D721Med (cell line): ENCODE data around the gene IGSF9B.

Experiments used
- DNase-seq: peaks from one replicate; pipeline ENCODE4 v3.0.0; 2011; ENCODE audit warnings: low spot score; ENCODE audit not compliant: insufficient read length
- FAIRE-seq: peaks from 2 replicates; lab custom pipeline; 2011; peaks lifted over from hg19 to GRCh38; lab: Jason Lieb, UNC
- TF ChIP-seq, protein P1 (sequence below): IDR thresholded peaks from 2 replicates; pipeline ENCODE4 v1.5.1; 2012; ENCODE audit warnings: mild to moderate bottlenecking, control low read depth; ENCODE audit not compliant: insufficient read depth; ENCODE audit errors: missing control alignments

The IGSF9B gene

DNA sequence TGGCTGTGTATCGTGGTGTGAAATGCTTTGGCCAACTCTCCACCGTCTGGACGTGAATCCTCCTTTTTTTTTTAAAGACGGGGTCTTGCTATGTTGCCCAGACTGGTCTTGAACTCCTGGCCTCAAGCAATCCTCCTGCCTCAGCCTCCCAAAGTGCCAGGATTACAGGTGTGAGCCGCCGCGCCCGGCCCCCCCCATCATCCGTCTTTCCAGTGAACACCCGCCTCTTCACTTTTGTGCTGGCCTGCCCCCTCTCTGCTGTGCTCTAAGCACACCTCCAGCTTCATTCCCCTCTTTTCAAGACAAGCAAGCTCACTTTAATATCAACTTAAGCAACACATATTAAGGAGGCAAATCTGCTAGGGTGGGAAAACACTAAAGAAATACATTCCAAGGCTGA lies 35.3 kb downstream of the IGSF9B start:
- no peak for FAIRE-seq
- TF ChIP-seq, protein P1, sequence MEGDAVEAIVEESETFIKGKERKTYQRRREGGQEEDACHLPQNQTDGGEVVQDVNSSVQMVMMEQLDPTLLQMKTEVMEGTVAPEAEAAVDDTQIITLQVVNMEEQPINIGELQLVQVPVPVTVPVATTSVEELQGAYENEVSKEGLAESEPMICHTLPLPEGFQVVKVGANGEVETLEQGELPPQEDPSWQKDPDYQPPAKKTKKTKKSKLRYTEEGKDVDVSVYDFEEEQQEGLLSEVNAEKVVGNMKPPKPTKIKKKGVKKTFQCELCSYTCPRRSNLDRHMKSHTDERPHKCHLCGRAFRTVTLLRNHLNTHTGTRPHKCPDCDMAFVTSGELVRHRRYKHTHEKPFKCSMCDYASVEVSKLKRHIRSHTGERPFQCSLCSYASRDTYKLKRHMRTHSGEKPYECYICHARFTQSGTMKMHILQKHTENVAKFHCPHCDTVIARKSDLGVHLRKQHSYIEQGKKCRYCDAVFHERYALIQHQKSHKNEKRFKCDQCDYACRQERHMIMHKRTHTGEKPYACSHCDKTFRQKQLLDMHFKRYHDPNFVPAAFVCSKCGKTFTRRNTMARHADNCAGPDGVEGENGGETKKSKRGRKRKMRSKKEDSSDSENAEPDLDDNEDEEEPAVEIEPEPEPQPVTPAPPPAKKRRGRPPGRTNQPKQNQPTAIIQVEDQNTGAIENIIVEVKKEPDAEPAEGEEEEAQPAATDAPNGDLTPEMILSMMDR = no peak
- no peak for DNase-seq

DNA sequence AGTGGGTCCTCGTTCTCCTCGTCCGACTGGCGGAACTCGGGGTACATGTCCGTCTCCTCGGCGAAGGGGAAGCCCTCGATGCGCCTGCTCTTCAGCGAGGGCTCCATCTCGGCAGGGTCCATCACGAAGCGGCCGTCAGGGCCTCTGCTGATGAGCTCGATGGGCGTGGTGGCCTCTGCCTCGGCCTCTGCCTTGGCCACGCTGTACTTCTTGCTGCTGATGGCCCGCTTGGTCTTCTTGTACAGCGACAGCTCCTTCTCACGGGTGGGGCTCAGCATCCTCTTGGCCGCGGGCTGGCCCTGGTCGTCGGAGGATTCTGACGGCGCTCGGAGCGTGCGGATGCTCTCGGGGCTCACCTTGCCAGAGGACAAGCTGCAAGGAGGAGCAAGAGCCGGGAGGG lies 35.7 kb downstream of the IGSF9B start:
- no peak for DNase-seq
- TF ChIP-seq, protein P1 = no peak
- FAIRE-seq = no peak

DNA sequence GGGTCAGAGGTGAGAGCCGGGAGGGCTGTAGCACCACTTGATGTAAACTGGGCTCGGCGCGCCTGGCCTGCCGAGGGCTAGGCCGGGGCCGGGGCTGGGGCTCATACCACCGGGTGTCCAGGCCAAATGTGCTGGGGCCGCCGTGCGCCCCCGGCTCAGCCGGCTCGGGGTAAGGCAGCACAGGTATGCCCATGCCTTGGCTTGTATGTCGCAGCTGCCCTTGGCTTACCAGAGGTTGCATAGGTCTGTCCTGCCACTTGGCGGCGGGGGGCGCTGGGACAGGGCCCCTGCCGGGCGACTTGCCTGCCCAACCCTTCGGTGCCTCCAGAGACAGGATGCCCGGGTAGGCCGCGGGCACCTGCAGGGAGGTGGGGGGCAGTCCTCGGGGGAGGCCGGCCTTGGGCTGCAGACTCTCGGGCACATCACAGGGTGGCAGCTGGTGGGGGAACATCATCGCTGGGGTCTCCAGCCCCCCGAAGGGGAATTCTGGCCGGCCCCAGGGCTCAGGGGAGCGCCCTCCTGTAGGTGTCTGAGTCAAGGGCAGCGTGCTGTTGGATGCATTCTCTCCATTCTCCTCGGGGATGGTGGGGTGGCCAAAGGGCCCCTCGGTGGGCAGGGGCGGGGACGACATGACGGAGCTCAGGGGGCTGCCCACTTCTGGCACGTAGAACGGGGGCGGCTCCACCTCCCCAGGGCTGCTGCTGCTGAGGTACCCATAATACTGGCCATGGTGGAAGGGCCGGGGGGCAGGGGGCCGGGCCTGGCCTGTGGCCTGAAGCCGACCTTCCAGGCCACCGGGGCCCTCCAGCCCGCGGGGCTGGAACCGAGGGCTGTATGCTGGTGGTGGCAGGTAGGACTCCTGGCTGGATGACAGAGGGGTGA lies 36.4 kb downstream of the IGSF9B start:
- FAIRE-seq = no peak
- TF ChIP-seq, protein P1 = no peak
- no peak for DNase-seq

DNA sequence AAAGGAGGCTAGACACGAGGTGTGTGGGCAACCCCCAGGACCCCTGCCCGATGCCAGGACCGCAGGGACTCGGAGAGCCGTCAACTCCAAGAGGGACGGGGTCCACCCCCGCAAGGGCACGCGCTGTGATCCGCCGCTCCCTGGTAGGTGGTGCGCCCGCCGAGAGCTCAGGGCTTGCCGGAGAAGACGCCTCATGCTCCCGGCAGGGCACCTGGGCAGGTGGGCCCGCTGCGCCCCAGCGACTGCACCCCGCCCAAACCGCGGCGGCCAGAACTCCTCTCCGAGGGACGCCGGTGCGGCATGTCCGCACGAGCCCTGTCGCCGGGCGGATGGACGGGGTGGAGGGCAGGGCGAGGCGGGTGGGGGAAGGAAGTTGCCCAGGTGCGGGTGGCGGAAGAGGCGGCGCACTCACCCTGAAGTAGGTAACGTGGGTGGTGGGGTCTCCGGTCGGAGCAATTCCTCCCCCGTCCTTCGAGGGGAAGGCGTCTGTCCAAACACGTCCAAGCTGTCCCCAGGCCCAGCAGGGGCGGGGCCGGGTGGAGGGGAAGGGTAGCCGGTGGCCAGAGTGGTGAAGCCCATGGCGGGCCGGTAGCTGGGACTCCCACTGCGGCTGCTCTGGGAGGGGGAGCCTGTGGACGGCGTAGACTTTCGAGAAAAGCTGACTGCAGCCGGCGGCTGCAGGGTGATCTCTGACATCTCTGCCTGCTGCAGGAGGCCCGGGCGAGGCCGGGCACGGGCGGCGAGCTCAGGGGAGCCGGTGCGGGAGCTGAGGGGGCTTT lies 37.2 kb downstream of the IGSF9B start:
- TF ChIP-seq, protein P1 = no peak
- DNase-seq (no peak), FAIRE-seq (no peak)

DNA sequence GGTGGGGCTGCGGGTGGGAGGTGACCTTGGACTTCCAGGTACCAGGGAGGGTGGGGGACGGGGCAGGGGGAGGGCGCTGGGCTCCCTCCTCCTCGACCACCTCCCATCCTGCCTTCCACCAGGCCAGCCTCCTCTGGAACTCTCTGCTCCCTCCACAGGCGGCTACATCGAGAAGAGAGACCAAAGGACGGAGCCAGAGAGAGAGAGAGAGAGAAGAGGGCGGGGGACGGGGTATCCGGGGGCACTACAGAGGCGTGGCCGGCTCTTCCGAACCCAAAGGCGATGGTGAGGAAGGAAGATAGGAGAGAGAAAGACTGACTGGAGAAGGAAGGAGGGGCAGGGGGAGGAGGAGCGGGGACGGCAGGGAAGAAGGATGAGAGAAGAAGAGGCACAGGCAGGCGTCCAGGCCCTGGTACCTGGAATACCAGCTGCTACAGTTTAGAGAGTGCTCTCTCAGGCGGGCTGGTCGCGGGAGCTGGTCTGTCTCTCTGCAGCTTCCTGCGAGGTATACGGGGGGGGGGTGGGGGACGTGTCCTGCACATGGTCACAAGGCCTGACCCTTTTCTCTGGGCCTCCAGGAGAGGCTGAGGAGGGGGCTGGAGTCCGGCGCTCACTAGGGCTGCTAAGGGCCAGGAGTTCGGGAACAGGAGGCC lies 38.0 kb downstream of the IGSF9B start:
- TF ChIP-seq, protein P1 = no peak
- DNase-seq (no peak), FAIRE-seq (no peak)

DNA sequence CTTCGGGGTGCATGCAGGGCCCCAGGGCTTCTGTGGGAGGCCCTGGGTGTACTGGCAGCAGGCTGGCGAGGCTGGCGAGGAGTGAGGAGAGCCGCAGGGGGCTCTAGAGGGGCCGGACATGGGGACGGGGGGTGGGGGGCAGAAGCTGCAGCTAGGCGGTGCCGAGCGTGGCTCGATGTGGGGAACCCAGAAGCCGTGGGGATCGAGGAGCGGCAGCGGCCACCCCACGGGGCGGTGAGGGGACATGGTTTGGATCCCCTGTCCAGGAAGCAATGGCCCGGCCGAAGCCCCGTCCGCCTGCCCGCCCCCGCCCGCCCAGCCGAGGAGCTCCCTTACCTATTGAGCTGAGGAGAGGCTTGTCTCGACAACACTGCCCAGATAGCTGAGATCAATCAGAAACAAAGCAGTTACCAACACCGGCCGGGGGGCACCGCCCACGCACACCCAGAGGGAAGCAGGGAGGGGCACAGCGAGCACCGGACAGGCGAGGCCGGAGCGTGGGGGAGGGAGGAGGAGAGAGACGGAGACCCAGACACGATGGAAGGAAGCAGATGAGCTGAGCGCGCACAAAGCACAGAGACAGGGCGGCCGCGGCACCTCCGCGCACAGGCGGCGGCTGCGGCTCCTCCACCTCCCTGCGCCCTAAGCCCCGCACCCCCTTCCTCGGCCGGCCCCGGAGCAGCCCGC lies 38.7 kb downstream of the IGSF9B start:
- no peak for FAIRE-seq
- TF ChIP-seq, protein P1 = no peak
- DNase-seq = no peak
